GM12892 (cell line): ENCODE data around the gene GALNT10.

Experiments
- DNase-seq: peaks from one replicate; pipeline ENCODE4 v3.0.0; 2011; ENCODE audit not compliant: insufficient read length
- FAIRE-seq: peaks from 2 replicates; lab custom pipeline; 2011; peaks lifted over from hg19 to GRCh38; lab: Jason Lieb, UNC
- POLR2A ChIP-seq: IDR thresholded peaks from 2 replicates; pipeline ENCODE4 v1.6.1; 2011; ENCODE audit warnings: low read depth, low read length, control low read depth
- POLR2AphosphoS5 ChIP-seq: IDR thresholded peaks from 2 replicates; pipeline ENCODE4 v1.6.1; 2011; ENCODE audit warnings: low read depth, low read length, control low read depth
- TAF1 ChIP-seq: IDR thresholded peaks from 2 replicates; pipeline ENCODE4 v1.6.1; 2011; ENCODE audit warnings: low read depth, mild to moderate bottlenecking, control low read depth, low read length, borderline replicate concordance

Gene GALNT10

GRCh38 chr5:154415114-154415513 lies 224.6 kb downstream of the GALNT10 start:
- FAIRE-seq (no peak), DNase-seq (no peak)
- TF ChIP-seq POLR2AphosphoS5 = no peak
- TF ChIP-seq TAF1 = no peak
- TF ChIP-seq POLR2A = no peak

- FAIRE-seq (peak; percentile 5), DNase-seq (no peak)
- TF ChIP-seq TAF1 = no peak
- no peak for TF ChIP-seq POLR2A
- TF ChIP-seq POLR2AphosphoS5 = no peak
Measured at GRCh38 chr5:154418344-154418820, 227.8 kb downstream of the GALNT10 start.

GRCh38 chr5:154419236-154419635 lies 228.7 kb downstream of the GALNT10 start:
- TF ChIP-seq POLR2AphosphoS5 = no peak
- no peak for TF ChIP-seq POLR2A
- no peak for TF ChIP-seq TAF1
- DNase-seq = no peak
- FAIRE-seq = no peak

DNA sequence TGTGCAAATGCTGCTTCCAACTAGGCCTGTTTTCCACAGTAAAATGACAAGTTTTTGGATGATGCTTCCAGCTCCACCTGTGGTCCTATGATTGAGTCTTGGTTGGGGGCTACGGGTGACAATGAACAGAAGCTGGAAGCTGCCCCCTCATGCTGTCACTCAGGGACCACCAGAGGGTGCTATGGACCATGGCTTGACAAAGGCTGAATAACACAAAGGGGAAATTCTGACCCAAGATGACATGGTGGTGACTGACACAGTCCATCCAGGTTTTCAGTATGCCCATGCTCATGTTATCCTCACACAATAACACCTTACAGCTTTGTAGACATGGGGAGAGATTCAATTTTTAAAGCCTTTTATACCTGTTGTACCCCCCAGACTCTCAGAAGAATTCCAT lies 231.3 kb downstream of the GALNT10 start:
- no peak for FAIRE-seq
- TF ChIP-seq POLR2AphosphoS5 = no peak
- TF ChIP-seq POLR2A = no peak
- no peak for TF ChIP-seq TAF1
- no peak for DNase-seq

DNA sequence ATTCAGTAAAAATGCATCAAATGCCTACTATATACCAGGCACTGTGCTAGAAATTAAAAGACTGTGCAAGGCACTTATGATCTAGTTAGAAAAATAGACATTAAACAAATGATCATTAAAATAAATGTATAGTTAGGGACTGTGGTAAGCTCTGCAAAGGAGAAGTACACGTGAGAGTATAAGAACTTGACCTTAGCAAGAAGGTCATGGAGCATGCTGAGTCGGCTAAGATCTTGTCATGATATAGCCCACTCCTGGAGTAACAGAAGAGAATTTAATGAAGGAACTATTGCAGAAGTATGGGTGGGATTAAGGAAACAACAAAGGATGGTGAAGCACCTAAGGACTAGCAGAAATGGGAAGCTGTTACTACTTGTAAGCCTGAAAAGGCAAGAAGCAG lies 231.8 kb downstream of the GALNT10 start:
- no peak for FAIRE-seq
- DNase-seq = no peak
- TF ChIP-seq POLR2AphosphoS5 (no peak), TAF1 (no peak), POLR2A (no peak)

DNA sequence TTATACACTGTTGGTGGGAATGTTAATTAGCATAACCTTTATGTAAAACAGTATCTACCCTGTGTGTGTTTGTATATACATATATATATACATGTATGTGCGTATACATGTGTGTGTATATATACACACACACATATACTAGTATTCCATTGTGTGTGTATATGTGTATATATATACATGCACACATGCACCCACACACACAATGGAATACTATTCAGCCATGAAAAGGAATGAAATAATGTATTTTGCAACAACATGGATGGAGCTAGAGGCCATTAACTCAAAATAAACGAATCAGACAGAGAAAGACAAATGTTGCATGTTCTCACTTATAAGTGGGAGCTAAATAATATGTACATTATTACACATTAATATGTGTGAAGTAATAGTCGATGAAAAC lies 237.7 kb downstream of the GALNT10 start:
- DNase-seq (no peak), FAIRE-seq (no peak)
- no peak for TF ChIP-seq POLR2A
- no peak for TF ChIP-seq POLR2AphosphoS5
- TF ChIP-seq TAF1 = no peak

DNA sequence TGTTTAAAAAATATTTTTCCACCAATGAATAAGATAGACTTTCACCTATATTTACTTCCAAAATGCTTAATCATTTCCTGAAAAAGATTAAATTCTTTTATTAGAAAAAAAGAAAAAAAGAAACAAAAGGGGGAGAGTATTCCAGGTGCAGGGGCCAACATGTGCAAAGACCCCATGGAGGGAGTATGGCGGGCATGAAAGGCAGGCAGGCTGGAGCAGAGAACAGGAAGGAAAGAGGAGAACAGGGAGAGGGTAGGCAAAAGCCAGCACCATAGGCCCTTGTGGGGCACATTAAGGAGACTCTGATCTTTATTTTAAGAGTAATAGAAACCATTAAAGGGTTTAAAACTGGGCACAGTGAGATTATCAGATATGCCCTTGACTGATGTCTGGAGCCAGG lies 238.8 kb downstream of the GALNT10 start:
- DNase-seq = no peak
- no peak for TF ChIP-seq POLR2A
- no peak for TF ChIP-seq TAF1
- TF ChIP-seq POLR2AphosphoS5 = no peak
- no peak for FAIRE-seq

DNA sequence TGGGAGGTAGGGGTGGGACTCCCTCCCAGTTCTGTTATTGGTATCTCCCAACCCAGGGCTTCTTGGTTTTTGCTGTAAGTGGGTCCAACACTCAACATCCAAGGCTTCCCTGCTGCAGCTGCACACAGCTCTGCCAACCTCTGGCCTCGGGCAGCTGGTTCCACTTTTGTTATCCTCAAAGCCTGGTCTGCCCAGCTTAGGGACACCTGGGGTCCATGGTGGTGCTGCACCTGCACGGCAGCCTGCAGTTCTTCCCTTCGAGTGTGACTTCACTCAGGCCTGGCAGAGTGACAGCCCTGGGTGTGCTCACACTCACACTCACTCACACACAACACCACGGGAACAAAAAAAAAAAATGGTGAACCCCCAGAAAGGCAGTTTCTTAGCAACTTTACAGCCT lies 239.9 kb downstream of the GALNT10 start:
- no peak for TF ChIP-seq TAF1
- no peak for TF ChIP-seq POLR2AphosphoS5
- no peak for TF ChIP-seq POLR2A
- FAIRE-seq = no peak
- no peak for DNase-seq

DNA sequence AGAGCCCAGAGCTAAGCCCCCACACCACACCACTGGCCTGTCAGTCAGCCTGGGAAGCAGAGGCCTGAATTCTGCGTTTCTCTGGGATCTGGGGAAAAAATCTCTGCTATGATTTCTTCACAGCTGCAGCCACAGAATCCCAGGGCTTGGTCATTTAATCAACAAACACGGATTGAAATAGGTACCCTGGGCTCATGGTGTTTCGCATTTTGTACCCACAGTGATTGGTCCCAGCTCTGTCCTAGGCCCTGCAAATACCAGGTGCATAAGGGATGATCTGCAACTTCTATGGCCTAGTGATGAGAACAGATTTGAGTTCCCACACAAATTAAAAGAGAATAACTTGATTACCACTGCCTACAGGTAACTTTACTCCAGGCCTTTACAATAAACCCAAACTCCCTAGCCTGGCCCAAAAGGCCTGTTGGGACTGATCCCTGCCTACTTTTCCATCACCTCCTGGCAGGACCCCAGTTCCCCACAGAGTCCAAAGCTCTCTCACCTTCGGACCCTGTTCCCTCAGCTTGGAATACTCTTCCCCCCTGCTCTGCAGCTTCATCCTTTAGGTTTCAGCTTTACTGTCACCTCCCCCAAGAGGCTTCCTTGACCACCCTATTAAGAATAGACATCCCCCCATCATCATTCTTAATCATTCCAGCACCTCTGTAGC lies 240.6 kb downstream of the GALNT10 start:
- no peak for TF ChIP-seq POLR2A
- no peak for TF ChIP-seq TAF1
- no peak for TF ChIP-seq POLR2AphosphoS5
- no peak for FAIRE-seq
- DNase-seq = no peak

GRCh38 chr5:154435226-154435625 lies 244.7 kb downstream of the GALNT10 start:
- no peak for DNase-seq
- FAIRE-seq = no peak
- TF ChIP-seq POLR2A = no peak
- no peak for TF ChIP-seq POLR2AphosphoS5
- no peak for TF ChIP-seq TAF1

DNA sequence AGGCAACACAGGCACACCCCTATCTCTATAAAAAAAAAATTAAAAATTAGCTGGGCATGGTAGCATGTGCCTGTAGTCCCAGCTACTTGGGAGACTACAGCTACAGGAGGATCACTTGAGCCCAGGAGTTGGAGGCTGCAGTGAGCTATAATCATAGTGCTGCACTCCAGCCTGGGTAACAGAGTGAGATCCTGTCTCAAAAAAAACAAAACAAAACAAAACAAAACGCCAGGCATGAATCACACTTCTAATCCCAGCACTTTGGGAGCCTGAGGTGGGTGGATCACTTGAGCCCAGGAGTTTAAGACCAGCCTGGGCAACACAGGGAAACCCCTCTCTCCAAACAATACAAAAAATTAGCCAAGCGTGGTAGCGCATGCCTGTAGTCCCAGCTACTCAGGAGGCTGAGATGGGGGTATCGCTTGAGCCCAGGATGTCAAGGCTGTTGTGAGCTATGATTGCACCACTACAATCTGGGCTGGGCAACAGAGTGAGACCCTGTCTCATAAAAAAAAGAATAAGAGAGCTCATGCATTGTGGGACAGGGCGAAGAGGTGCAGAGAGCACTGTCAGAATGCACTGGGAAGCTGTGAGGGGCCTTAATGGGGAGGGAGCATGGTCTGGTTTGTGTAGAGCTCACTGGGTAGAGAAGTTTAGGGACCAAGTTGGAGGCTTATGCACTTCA lies 246.9 kb downstream of the GALNT10 start:
- TF ChIP-seq POLR2A (no peak), POLR2AphosphoS5 (no peak), TAF1 (no peak)
- FAIRE-seq (no peak), DNase-seq (no peak)

DNA sequence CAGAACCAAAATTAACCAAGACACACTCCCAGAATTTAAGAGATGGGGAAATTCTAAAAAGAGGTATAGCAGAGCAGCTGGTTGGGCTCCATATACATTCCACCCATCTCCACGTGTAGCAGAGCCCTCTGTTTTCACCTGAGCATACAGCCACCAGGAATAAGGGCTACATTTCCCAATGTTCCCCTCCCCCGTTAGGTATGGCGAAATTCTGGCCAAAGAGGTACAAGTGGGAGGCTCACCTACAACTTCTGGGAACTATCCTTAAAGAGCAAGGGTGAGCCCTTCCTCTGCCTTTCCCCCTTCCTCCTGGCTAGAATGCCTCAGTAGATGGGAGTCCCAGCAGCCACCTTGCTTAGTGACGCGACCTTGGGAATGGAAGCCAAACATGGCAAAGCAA lies 250.0 kb downstream of the GALNT10 start:
- DNase-seq (no peak), FAIRE-seq (no peak)
- TF ChIP-seq POLR2A (no peak), POLR2AphosphoS5 (no peak), TAF1 (no peak)
